ENCODE data around the gene FMO5.
"Not testable (repeated sequence)": the region's sequence is repeated elsewhere in the genome, so short reads cannot be mapped to it uniquely, and the experiment has no call there.

The FMO5 gene

GRCh38 chr1:147238925-147239820, 14.0 kb upstream of the FMO5 start:
- DNase-seq (ENCODE audit: low spot score), result no peak

- no peak for DNase-seq (ENCODE audit: low spot score)
Measured at GRCh38 chr1:147238053-147238902, 13.1 kb upstream of the FMO5 start.

GRCh38 chr1:147236959-147237791, 12.0 kb upstream of the FMO5 start:
- no peak for DNase-seq (ENCODE audit: low spot score)

- no peak for DNase-seq (ENCODE audit: low spot score)
Measured at GRCh38 chr1:147236448-147236847, 11.3 kb upstream of the FMO5 start.

GRCh38 chr1:147235822-147236221, 10.7 kb upstream of the FMO5 start:
- no peak for DNase-seq (ENCODE audit: low spot score)

- DNase-seq (ENCODE audit: low spot score), result not testable (repeated sequence)
Measured at GRCh38 chr1:147233903-147234302, 8.8 kb upstream of the FMO5 start.

GRCh38 chr1:147231032-147231431, 5.9 kb upstream of the FMO5 start:
- DNase-seq (ENCODE audit: low spot score), result not testable (repeated sequence)

GRCh38 chr1:147223740-147224615, 1.2 kb downstream of the FMO5 start:
- DNase-seq (ENCODE audit: low spot score), result no peak

GRCh38 chr1:147218606-147219005, 6.5 kb downstream of the FMO5 start:
- no peak for DNase-seq (ENCODE audit: low spot score)

GRCh38 chr1:147217141-147217540, 8.0 kb downstream of the FMO5 start:
- DNase-seq (ENCODE audit: low spot score), result no peak

GRCh38 chr1:147216124-147216523, 9.0 kb downstream of the FMO5 start:
- no peak for DNase-seq (ENCODE audit: low spot score)

GRCh38 chr1:147215540-147215916, 9.6 kb downstream of the FMO5 start:
- no peak for DNase-seq (ENCODE audit: low spot score)

GRCh38 chr1:147214842-147215539, 10.1 kb downstream of the FMO5 start:
- DNase-seq (ENCODE audit: low spot score), result no peak

- DNase-seq (ENCODE audit: low spot score), result no peak
Measured at GRCh38 chr1:147214325-147214724, 10.8 kb downstream of the FMO5 start.

- DNase-seq (ENCODE audit: low spot score), result no peak
Measured at GRCh38 chr1:147213271-147213670, 11.9 kb downstream of the FMO5 start.

- DNase-seq (ENCODE audit: low spot score), result no peak
Measured at GRCh38 chr1:147211577-147211976, 13.6 kb downstream of the FMO5 start.

GRCh38 chr1:147210987-147211386, 14.2 kb downstream of the FMO5 start:
- no peak for DNase-seq (ENCODE audit: low spot score)

- DNase-seq (ENCODE audit: low spot score), result no peak
Measured at GRCh38 chr1:147209825-147210821, 15.0 kb downstream of the FMO5 start.

- no peak for DNase-seq (ENCODE audit: low spot score)
Measured at GRCh38 chr1:147208619-147209018, 16.5 kb downstream of the FMO5 start.
